Peyer's patch (tissue), 4 donors: ENCODE measurements around the gene ADGRL3. TPM values are rescaled to one million over a fixed set of nuclear protein-coding genes. Genes with fewer than 3 reads are reported as not detected.

Experiments
- DNase-seq, 3 donors: peaks; one replicate each; pipeline ENCODE4 v3.0.0-alpha.2; 2017 to 2019
- H3K27ac ChIP-seq, 4 donors: fragments of 200-600 bp; sonication (generic); one replicate each; pipeline ENCODE4 v1.5.1; 2016 to 2019
- H3K27me3 ChIP-seq, 2 donors: fragments of 200-600 bp; sonication (generic); one replicate each; pipeline ENCODE4 v1.5.1; 2019
- H3K36me3 ChIP-seq, 3 donors: fragments of 200-600 bp; sonication (generic); one replicate each; pipeline ENCODE4 v1.5.1; 2016 to 2019
- H3K4me1 ChIP-seq, 4 donors: fragments of 200-600 bp; sonication (generic); one replicate each; pipeline ENCODE4 v1.5.1; 2016 to 2019
- H3K4me3 ChIP-seq, 4 donors: fragments of 200-600 bp; sonication (generic); 1 replicate in 3 of 4; 2 replicates in 1 of 4; pipeline ENCODE4 v1.5.1; 2016 to 2019; ENCODE audit warnings: mild to moderate bottlenecking in 1 of 4
- H3K9me3 ChIP-seq, 4 donors: fragments of 200-600 bp; sonication (generic); one replicate each; pipeline ENCODE4 v1.5.1; 2016 to 2019; ENCODE audit warnings: mild to moderate bottlenecking in 1 of 4
- POLR2A ChIP-seq, 2 donors: fragments of 450-650 bp; IDR thresholded peaks; one replicate each; pipeline ENCODE4 v1.5.1; 2017; ENCODE audit warnings: antibody characterized with exemption in 2 of 2, mild to moderate bottlenecking in 2 of 2, moderate library complexity in 2 of 2
- total RNA-seq, 4 donors: library from RNA; depleted of rRNA; stranded (reverse); fragments of >200 nt; gene quantifications; one replicate each; pipeline ENCODE4 v1.1.0, GENCODE V29; 2016
- TF ChIP-seq, protein P1 (sequence below), 6 experiments: fragments of 450-650 bp in 4 of 6; fragments of 200-600 bp in 2 of 6; sonication (generic) in 1 of 6; IDR thresholded peaks; one replicate each; pipeline ENCODE4 v1.5.1; 2017 to 2019; ENCODE audit warnings: antibody characterized with exemption in 6 of 6, mild to moderate bottlenecking in 3 of 6, moderate library complexity in 1 of 6

ADGRL3 gene
- total RNA-seq, 4 donors from 2014 or later, result 3.7 to 39.6 (median 9.1) TPM

GRCh38 chr4:61175495-61175894 lies 24.6 kb upstream of the ADGRL3 start:
- no peak for DNase-seq
- no peaks in the 10 kb centered on the region for H3K27me3 ChIP-seq
- no peaks in the 10 kb centered on the region for H3K9me3 ChIP-seq
- H3K4me1 ChIP-seq, result no peaks in the 10 kb centered on the region
- H3K4me3 ChIP-seq, result no peak overlapping the region
- TF ChIP-seq, protein P1, sequence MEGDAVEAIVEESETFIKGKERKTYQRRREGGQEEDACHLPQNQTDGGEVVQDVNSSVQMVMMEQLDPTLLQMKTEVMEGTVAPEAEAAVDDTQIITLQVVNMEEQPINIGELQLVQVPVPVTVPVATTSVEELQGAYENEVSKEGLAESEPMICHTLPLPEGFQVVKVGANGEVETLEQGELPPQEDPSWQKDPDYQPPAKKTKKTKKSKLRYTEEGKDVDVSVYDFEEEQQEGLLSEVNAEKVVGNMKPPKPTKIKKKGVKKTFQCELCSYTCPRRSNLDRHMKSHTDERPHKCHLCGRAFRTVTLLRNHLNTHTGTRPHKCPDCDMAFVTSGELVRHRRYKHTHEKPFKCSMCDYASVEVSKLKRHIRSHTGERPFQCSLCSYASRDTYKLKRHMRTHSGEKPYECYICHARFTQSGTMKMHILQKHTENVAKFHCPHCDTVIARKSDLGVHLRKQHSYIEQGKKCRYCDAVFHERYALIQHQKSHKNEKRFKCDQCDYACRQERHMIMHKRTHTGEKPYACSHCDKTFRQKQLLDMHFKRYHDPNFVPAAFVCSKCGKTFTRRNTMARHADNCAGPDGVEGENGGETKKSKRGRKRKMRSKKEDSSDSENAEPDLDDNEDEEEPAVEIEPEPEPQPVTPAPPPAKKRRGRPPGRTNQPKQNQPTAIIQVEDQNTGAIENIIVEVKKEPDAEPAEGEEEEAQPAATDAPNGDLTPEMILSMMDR (IDR thresholded peaks at IDR 0.05), result no peak
- no peak for TF ChIP-seq POLR2A (IDR thresholded peaks at IDR 0.05)
- H3K36me3 ChIP-seq, result no peaks in the 10 kb centered on the region
- no peak overlapping the region for H3K27ac ChIP-seq

- H3K4me1 ChIP-seq, result no peaks in the 10 kb centered on the region
- H3K36me3 ChIP-seq, result no peaks in the 10 kb centered on the region
- TF ChIP-seq POLR2A (IDR thresholded peaks at IDR 0.05), result no peak
- TF ChIP-seq, protein P1 (IDR thresholded peaks at IDR 0.05), result no peak
- H3K9me3 ChIP-seq, result no peaks in the 10 kb centered on the region
- DNase-seq, result no peak
- no peak overlapping the region for H3K27ac ChIP-seq
- no peaks in the 10 kb centered on the region for H3K27me3 ChIP-seq
- H3K4me3 ChIP-seq, result no peak overlapping the region
Observed at GRCh38 chr4:61177367-61177766, 22.8 kb upstream of the ADGRL3 start.

DNA sequence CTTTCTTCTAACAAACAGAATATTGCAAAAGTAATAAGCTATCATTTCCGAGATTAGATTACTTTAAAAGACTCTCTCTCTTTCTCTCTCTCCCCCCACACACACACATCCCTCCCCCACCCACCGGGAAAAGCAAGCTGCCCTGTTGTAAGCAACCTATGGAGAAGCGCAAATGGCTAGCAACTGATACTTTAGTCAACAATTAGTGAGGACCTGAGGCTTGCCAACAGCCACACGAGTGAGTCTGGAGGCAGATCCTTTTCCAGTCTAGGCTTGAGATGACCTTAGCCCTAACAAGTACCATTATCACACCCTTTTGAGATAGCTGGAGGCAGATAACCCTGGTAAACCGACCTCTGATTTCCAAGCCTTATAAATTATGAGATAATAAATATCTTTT lies 19.7 kb upstream of the ADGRL3 start:
- Histone ChIP-seq H3K36me3 (no peaks in the 10 kb centered on the region), H3K9me3 (peaks cover 0 to 2% (median 0%) of the 10 kb centered on the region in 4 donors), H3K4me3 (no peak overlapping the region), H3K27ac (no peak overlapping the region), H3K4me1 (no peaks in the 10 kb centered on the region), H3K27me3 (no peaks in the 10 kb centered on the region)
- TF ChIP-seq POLR2A (IDR thresholded peaks at IDR 0.05), result no peak
- TF ChIP-seq, protein P1 (IDR thresholded peaks at IDR 0.05), result no peak
- no peak for DNase-seq

DNA sequence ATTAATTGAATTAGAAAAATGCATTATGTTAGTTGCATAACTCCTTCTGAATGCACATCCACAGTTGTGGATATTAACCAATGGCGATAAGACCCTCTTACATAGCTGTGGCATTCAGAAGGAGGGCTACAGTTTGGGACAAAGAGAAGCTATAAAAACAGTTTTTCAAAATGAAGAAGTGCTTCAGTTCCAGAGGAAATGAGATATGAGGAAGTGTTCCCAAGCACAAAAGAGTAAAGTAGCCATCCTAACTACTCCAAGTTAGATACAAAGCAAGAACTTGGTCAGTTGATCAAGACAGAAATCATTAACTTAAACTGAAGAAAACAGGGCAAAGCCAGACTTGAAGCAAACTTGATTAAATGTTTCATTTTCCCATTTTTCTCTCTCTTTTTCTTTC lies 17.2 kb upstream of the ADGRL3 start:
- no peaks in the 10 kb centered on the region for H3K27me3 ChIP-seq
- DNase-seq, result no peak
- TF ChIP-seq, protein P1 (IDR thresholded peaks at IDR 0.05), result no peak
- no peak for TF ChIP-seq POLR2A (IDR thresholded peaks at IDR 0.05)
- peaks cover 0 to 2% (median 0%) of the 10 kb centered on the region in 4 donors for H3K9me3 ChIP-seq
- H3K27ac ChIP-seq, result no peak overlapping the region
- no peak overlapping the region for H3K4me3 ChIP-seq
- no peaks in the 10 kb centered on the region for H3K4me1 ChIP-seq
- no peaks in the 10 kb centered on the region for H3K36me3 ChIP-seq

DNA sequence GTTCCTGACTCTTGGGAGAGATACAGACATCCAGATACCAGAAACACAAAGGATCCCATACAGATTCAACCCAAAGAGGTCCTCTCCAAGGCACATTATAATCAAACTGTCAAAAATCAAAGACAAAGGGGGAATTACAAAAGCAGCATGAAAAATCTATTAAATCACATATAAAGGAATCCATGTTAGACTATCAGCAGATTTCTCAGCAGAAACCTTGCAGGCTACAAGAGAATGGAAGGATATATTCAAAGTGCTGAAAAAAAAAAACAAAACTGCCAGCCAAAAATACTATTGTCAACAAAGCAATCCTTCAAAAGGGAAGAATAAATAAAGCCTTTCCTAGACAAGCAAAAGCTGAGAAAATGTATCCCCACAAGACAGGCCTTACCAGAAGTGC lies 14.8 kb upstream of the ADGRL3 start:
- Histone ChIP-seq H3K27ac (no peak overlapping the region), H3K9me3 (peaks cover 0 to 2% (median 0%) of the 10 kb centered on the region in 4 donors), H3K36me3 (no peaks in the 10 kb centered on the region), H3K27me3 (no peaks in the 10 kb centered on the region), H3K4me3 (no peak overlapping the region), H3K4me1 (no peaks in the 10 kb centered on the region)
- no peak for DNase-seq
- no peak for TF ChIP-seq POLR2A (IDR thresholded peaks at IDR 0.05)
- TF ChIP-seq, protein P1 (IDR thresholded peaks at IDR 0.05), result no peak

DNA sequence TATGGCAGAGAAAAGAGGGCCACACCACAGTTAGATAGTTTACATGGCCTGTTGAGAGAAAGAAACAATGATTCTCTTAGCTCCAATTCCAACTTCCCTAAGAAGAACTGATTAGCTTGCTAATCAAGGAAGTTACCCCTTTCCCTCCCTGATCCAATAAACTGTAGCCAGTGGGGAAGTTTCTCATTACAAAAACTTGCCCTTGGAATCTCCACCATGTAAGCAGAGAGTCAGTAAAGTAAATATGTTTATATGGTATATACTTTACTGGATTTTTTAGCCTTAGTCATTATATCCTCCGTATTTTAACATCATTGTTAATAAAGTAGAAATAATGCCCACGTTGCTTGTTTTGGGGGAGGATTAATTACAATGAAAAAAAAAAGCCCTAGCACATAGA lies 7.7 kb upstream of the ADGRL3 start:
- no peak overlapping the region for H3K4me3 ChIP-seq
- no peaks in the 10 kb centered on the region for H3K9me3 ChIP-seq
- TF ChIP-seq POLR2A (IDR thresholded peaks at IDR 0.05), result no peak
- TF ChIP-seq, protein P1 (IDR thresholded peaks at IDR 0.05), result no peak
- H3K4me1 ChIP-seq, result no peaks in the 10 kb centered on the region
- H3K27me3 ChIP-seq, result no peaks in the 10 kb centered on the region
- no peak for DNase-seq
- H3K27ac ChIP-seq, result no peak overlapping the region
- no peaks in the 10 kb centered on the region for H3K36me3 ChIP-seq
